SK-N-SH treated with all-trans-retinoic acid at 6 μM for 48 hours (cell line): Measurements from ENCODE around the gene DNAH1.

ENCODE experiments used
- ATAC-seq: fragments of 200-7000 bp; cut with Tn5 transposase; 3 replicates; pipeline ENCODE4 v1.9.1; 2020; ENCODE audit warnings: mild to moderate bottlenecking, moderate library complexity
- ARNTL ChIP-seq: fragments of 450-650 bp; formaldehyde crosslinking; IDR thresholded peaks from 2 replicates; pipeline ENCODE4 v1.5.0; 2020; ENCODE audit warnings: low read depth, mild to moderate bottlenecking, moderate library complexity, borderline replicate concordance
- BACH2 ChIP-seq: fragments of 250-450 bp; sonication (Bioruptor Pico); IDR thresholded peaks from 2 replicates; pipeline ENCODE4 v1.9.0; 2021; ENCODE audit warnings: mild to moderate bottlenecking, borderline replicate concordance
- CSDC2 ChIP-seq: fragments of 250-450 bp; sonication (Bioruptor Pico); IDR thresholded peaks from 2 replicates; pipeline ENCODE4 v1.5.0; 2020; ENCODE audit warnings: mild to moderate bottlenecking, moderate library complexity
- ESRRG ChIP-seq: fragments of 250-450 bp; sonication (Bioruptor Pico); IDR thresholded peaks from 2 replicates; pipeline ENCODE4 v1.6.1; 2021; ENCODE audit warnings: mild to moderate bottlenecking
- GLIS3 ChIP-seq: fragments of 250-450 bp; sonication (Bioruptor Pico); IDR thresholded peaks from 2 replicates; pipeline ENCODE4 v1.5.0; 2020; ENCODE audit warnings: mild to moderate bottlenecking, moderate library complexity
- ISL1 ChIP-seq: fragments of 250-450 bp; sonication (Bioruptor Pico); IDR thresholded peaks from 2 replicates; pipeline ENCODE4 v2.1.2; 2022; ENCODE audit warnings: mild to moderate bottlenecking, moderate library complexity
- OSR1 ChIP-seq: fragments of 250-450 bp; sonication (Bioruptor Pico); IDR thresholded peaks from 2 replicates; pipeline ENCODE4 v1.8.0; 2022; ENCODE audit warnings: moderate library complexity, mild to moderate bottlenecking, inconsistent platforms
- PPARA ChIP-seq: fragments of 250-450 bp; sonication (Bioruptor Pico); IDR thresholded peaks from 2 replicates; pipeline ENCODE4 v1.5.0; 2020; ENCODE audit warnings: mild to moderate bottlenecking, borderline replicate concordance
- RARB ChIP-seq: fragments of 250-450 bp; sonication (Bioruptor Pico); IDR thresholded peaks from 2 replicates; pipeline ENCODE4 v1.8.0; 2021; ENCODE audit warnings: mild to moderate bottlenecking, moderate library complexity
- SNAI2 ChIP-seq: fragments of 250-450 bp; sonication (Bioruptor Pico); IDR thresholded peaks from 2 replicates; pipeline ENCODE4 v1.5.0; 2020; ENCODE audit warnings: mild to moderate bottlenecking, moderate library complexity
- TCF4 ChIP-seq: fragments of 250-450 bp; sonication (Bioruptor Pico); IDR thresholded peaks from 2 replicates; pipeline ENCODE4 v1.8.0; 2021; ENCODE audit warnings: mild to moderate bottlenecking, moderate library complexity, borderline replicate concordance
- ZC3H10 ChIP-seq: fragments of 250-450 bp; sonication (Bioruptor Pico); IDR thresholded peaks from 2 replicates; pipeline ENCODE4 v1.5.1; 2021; ENCODE audit warnings: mild to moderate bottlenecking, moderate library complexity
- ZFP3 ChIP-seq: fragments of 250-450 bp; sonication (Bioruptor Pico); IDR thresholded peaks from 2 replicates; pipeline ENCODE4 v1.5.0; 2020; ENCODE audit warnings: mild to moderate bottlenecking, moderate library complexity
- ZFP30 ChIP-seq: fragments of 450-650 bp; formaldehyde crosslinking; IDR thresholded peaks from 2 replicates; pipeline ENCODE4 v1.5.0; 2022; ENCODE audit warnings: mild to moderate bottlenecking, moderate library complexity
- ZNF565 ChIP-seq: fragments of 450-650 bp; formaldehyde crosslinking; conservative IDR thresholded peaks from 2 replicates; pipeline ENCODE4 v1.5.0; 2020; ENCODE audit warnings: low read depth, mild to moderate bottlenecking, moderate library complexity
- ZNF70 ChIP-seq: fragments of 450-650 bp; formaldehyde crosslinking; IDR thresholded peaks from 2 replicates; pipeline ENCODE4 v1.5.0; 2020; ENCODE audit warnings: mild to moderate bottlenecking, moderate library complexity
- ZNF8 ChIP-seq: fragments of 450-650 bp; formaldehyde crosslinking; IDR thresholded peaks from 2 replicates; pipeline ENCODE4 v1.5.0; 2020; ENCODE audit warnings: mild to moderate bottlenecking, moderate library complexity
- TF ChIP-seq, protein P1 (sequence below): fragments of 250-450 bp; sonication (Bioruptor Pico); IDR thresholded peaks from 2 replicates; pipeline ENCODE4 v1.5.0; 2020; ENCODE audit warnings: mild to moderate bottlenecking, moderate library complexity
- TF ChIP-seq, protein P2 (sequence below): fragments of 250-450 bp; sonication (Bioruptor Pico); IDR thresholded peaks from 2 replicates; pipeline ENCODE4 v1.5.1; 2020; ENCODE audit warnings: low read depth, mild to moderate bottlenecking, moderate library complexity
- TF ChIP-seq, protein P3 (sequence below): fragments of 250-450 bp; sonication (Bioruptor Pico); IDR thresholded peaks from 2 replicates; pipeline ENCODE4 v1.8.0; 2020; ENCODE audit warnings: mild to moderate bottlenecking, moderate library complexity, borderline replicate concordance
- TF ChIP-seq, protein P4 (sequence below): fragments of 250-450 bp; sonication (Bioruptor Pico); IDR thresholded peaks from 2 replicates; pipeline ENCODE4 v1.8.0; 2021; ENCODE audit warnings: low read depth, mild to moderate bottlenecking, moderate library complexity, borderline replicate concordance

Gene DNAH1

DNA sequence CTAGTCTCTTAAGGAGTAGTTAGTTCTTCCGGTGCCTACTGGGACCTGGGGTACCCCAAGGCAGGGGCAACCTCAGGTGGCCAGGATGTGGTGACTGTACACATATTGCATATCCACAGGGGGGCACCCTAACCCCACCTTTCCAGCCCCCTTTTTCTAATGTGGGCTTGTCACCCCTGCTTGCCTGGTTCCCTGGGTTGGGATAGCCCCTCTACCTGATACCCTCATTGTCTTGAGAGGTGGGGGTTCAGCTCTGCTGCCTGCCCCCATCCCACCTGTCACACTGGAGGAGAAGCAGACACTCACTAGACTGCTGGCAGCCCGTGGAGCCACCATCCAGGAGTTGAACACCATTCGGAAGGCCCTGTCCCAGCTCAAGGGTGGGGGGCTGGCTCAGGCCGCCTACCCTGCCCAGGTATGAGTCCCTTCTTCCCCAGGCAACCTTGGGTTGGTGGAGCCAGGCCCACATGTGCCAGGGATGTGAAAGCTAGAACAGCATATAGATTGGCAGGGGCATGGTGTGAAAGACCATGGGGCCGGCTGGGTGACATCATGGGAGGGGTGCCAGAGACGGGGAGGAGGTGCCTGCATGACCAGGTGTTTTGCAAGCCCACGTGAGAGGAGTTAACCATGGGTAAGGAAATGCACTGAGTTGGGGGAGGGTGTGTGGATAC, 24.5 kb upstream of the DNAH1 start (continued):
- TF ChIP-seq, protein P1, sequence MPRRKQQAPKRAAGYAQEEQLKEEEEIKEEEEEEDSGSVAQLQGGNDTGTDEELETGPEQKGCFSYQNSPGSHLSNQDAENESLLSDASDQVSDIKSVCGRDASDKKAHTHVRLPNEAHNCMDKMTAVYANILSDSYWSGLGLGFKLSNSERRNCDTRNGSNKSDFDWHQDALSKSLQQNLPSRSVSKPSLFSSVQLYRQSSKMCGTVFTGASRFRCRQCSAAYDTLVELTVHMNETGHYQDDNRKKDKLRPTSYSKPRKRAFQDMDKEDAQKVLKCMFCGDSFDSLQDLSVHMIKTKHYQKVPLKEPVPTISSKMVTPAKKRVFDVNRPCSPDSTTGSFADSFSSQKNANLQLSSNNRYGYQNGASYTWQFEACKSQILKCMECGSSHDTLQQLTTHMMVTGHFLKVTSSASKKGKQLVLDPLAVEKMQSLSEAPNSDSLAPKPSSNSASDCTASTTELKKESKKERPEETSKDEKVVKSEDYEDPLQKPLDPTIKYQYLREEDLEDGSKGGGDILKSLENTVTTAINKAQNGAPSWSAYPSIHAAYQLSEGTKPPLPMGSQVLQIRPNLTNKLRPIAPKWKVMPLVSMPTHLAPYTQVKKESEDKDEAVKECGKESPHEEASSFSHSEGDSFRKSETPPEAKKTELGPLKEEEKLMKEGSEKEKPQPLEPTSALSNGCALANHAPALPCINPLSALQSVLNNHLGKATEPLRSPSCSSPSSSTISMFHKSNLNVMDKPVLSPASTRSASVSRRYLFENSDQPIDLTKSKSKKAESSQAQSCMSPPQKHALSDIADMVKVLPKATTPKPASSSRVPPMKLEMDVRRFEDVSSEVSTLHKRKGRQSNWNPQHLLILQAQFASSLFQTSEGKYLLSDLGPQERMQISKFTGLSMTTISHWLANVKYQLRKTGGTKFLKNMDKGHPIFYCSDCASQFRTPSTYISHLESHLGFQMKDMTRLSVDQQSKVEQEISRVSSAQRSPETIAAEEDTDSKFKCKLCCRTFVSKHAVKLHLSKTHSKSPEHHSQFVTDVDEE (CRISPR knock-in tag) = no peak

DNA sequence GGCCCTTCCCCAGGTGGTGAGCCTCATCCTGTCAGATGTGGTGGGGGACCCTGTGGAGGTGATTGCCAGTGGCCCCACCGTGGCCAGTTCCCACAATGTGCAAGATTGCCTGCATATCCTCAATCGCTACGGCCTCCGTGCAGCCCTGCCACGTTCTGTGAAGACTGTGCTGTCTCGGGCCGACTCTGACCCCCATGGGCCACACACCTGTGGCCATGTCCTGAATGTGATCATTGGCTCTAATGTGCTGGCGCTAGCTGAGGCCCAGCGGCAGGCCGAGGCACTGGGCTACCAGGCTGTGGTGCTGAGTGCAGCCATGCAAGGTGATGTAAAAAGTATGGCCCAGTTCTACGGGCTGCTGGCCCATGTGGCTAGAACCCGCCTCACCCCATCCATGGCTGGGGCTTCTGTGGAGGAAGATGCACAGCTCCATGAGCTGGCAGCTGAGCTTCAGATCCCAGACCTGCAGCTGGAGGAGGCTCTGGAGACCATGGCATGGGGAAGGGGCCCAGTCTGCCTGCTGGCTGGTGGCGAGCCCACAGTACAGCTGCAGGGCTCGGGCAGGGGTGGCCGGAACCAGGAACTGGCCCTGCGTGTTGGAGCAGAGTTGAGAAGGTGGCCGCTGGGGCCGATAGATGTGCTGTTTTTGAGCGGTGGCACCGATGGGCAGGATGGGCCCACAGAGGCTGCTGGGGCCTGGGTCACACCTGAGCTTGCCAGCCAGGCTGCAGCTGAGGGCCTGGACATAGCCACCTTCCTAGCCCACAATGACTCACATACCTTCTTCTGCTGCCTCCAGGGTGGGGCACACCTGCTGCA, 23.7 kb upstream of the DNAH1 start:
- no peak for ATAC-seq
- TF ChIP-seq, protein P2, sequence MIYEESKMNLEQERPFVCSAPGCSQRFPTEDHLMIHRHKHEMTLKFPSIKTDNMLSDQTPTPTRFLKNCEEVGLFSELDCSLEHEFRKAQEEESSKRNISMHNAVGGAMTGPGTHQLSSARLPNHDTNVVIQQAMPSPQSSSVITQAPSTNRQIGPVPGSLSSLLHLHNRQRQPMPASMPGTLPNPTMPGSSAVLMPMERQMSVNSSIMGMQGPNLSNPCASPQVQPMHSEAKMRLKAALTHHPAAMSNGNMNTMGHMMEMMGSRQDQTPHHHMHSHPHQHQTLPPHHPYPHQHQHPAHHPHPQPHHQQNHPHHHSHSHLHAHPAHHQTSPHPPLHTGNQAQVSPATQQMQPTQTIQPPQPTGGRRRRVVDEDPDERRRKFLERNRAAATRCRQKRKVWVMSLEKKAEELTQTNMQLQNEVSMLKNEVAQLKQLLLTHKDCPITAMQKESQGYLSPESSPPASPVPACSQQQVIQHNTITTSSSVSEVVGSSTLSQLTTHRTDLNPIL (CRISPR knock-in tag) = no peak
- TF ChIP-seq PPARA (CRISPR knock-in tag) (no peak), TCF4 (CRISPR knock-in tag) (no peak), ZC3H10 (CRISPR knock-in tag) (no peak), CSDC2 (no peak), ISL1 (CRISPR knock-in tag) (no peak), ZFP30 (CRISPR knock-in tag) (no peak), ZNF8 (CRISPR knock-in tag) (no peak)
- TF ChIP-seq, protein P3, sequence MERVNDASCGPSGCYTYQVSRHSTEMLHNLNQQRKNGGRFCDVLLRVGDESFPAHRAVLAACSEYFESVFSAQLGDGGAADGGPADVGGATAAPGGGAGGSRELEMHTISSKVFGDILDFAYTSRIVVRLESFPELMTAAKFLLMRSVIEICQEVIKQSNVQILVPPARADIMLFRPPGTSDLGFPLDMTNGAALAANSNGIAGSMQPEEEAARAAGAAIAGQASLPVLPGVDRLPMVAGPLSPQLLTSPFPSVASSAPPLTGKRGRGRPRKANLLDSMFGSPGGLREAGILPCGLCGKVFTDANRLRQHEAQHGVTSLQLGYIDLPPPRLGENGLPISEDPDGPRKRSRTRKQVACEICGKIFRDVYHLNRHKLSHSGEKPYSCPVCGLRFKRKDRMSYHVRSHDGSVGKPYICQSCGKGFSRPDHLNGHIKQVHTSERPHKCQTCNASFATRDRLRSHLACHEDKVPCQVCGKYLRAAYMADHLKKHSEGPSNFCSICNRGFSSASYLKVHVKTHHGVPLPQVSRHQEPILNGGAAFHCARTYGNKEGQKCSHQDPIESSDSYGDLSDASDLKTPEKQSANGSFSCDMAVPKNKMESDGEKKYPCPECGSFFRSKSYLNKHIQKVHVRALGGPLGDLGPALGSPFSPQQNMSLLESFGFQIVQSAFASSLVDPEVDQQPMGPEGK (CRISPR knock-in tag) = no peak

DNA sequence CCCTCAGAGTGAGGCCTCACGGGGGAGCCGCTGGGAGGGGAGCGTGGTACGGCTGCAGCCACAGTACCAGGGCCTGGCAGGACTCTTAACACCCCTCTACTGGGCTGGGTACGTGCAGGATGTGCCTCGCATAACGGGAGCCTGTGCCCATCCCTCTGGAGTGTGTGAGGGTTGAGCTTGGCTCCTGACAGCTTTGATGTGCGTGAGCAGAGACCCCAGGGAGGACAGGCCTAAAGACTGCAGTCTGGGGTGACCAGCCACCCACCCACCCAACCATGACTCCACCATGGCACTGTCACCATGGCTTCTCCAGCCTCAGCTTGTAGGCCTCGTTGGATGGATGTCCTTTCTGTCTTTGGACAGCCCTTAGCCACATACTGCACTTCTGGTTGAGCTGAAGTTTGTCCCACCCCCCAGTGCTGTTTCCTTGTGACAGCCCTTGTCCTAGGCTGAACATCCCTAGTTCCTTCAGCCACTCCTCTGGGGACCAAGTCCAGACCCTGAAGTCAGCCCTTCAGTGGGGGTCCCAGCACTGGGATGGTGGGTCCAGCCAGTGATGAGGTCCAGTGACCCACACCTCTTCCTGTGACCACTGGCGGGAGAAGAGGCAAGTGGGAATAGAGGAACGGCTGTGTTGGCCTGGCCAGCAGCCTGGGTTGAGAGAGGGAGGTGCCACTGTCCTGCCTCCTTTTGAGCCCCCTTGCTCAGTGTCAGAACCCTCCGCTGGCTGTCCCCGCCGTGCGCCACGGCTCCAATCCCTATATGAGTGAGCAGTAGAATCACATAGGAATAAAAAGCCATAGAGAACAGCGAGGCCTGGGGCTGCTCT, 22.4 kb upstream of the DNAH1 start:
- ATAC-seq = no peak
- no peak for TF ChIP-seq RARB (CRISPR knock-in tag)
- no peak for TF ChIP-seq ZFP3 (CRISPR knock-in tag)
- TF ChIP-seq ZNF70 (CRISPR knock-in tag) = no peak
- TF ChIP-seq ARNTL (CRISPR knock-in tag) = no peak
- TF ChIP-seq BACH2 = no peak
- TF ChIP-seq ZC3H10 (CRISPR knock-in tag) = no peak
- no peak for TF ChIP-seq CSDC2
- no peak for TF ChIP-seq ZNF8 (CRISPR knock-in tag)
- TF ChIP-seq GLIS3 (CRISPR knock-in tag) = no peak
- no peak for TF ChIP-seq ZNF565 (CRISPR knock-in tag)
- TF ChIP-seq, protein P3 (CRISPR knock-in tag) = no peak
- TF ChIP-seq, protein P2 (CRISPR knock-in tag) = no peak
- no peak for TF ChIP-seq SNAI2 (CRISPR knock-in tag)
- TF ChIP-seq, protein P4, sequence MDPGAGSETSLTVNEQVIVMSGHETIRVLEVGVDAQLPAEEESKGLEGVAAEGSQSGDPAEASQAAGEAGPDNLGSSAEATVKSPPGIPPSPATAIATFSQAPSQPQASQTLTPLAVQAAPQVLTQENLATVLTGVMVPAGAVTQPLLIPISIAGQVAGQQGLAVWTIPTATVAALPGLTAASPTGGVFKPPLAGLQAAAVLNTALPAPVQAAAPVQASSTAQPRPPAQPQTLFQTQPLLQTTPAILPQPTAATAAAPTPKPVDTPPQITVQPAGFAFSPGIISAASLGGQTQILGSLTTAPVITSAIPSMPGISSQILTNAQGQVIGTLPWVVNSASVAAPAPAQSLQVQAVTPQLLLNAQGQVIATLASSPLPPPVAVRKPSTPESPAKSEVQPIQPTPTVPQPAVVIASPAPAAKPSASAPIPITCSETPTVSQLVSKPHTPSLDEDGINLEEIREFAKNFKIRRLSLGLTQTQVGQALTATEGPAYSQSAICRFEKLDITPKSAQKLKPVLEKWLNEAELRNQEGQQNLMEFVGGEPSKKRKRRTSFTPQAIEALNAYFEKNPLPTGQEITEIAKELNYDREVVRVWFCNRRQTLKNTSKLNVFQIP = no peak
- no peak for TF ChIP-seq OSR1 (CRISPR knock-in tag)
- TF ChIP-seq TCF4 (CRISPR knock-in tag) = no peak
- no peak for TF ChIP-seq ESRRG (CRISPR knock-in tag)
- TF ChIP-seq, protein P1 (CRISPR knock-in tag) = no peak
